ENCODE data around the gene C16orf89. TPM values are rescaled to one million over a fixed set of nuclear protein-coding genes. Genes with fewer than 3 reads are reported as not detected.
"Not testable (repeated sequence)": the region's sequence is repeated elsewhere in the genome, so short reads cannot be mapped to it uniquely, and the experiment has no call there.

The C16orf89 gene
- polyA plus RNA-seq, 1 donor: 3.1 TPM

DNA sequence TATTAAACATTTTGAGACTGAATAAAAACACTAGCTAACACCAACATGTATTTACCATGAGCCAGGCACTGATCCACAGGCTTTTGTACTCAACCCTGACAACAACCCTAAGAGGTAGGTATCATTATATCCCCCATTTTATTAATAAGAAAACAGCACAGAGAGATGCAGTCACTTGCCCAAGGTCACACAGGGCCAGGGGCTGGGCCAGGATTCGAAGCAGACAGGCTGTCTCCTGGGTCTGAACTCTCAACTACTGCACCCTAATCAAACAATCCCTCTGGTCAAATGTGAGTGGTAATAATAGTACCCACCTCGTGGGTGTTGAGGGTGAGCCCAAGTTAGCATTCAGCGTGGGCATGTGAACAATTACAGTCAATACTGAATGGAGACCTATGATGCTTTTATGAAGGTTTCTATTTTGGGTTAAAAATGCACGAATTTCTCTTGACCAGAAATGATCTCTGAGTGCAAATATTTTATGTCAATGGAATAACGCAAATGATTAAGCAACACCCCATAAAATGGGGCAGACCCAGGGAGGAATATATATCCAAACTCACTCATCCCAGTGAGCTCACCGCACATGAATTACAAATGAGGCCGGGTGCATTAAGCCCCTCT lies 30.8 kb upstream of the C16orf89 start:
- H3K27ac ChIP-seq (ENCODE audit: low read length); H3K4me1 ChIP-seq (ENCODE audit: control insufficient read depth, insufficient read depth, low read length); H3K9me3 ChIP-seq (ENCODE audit: control insufficient read depth, low read depth, low read length); H3K36me3 ChIP-seq (ENCODE audit: control insufficient read depth, insufficient read depth, low read length); DNase-seq; H3K27me3 ChIP-seq (ENCODE audit: control insufficient read depth, insufficient read depth, low read length): not testable (repeated sequence)
- peak overlapping the region; percentile 53 for H3K4me3 ChIP-seq (ENCODE audit: low read length)
- WGBS (ENCODE audit: insufficient coverage, low lambda C conversion rate): no CpG with 5 or more reads among the region's 7 CpGs

DNA sequence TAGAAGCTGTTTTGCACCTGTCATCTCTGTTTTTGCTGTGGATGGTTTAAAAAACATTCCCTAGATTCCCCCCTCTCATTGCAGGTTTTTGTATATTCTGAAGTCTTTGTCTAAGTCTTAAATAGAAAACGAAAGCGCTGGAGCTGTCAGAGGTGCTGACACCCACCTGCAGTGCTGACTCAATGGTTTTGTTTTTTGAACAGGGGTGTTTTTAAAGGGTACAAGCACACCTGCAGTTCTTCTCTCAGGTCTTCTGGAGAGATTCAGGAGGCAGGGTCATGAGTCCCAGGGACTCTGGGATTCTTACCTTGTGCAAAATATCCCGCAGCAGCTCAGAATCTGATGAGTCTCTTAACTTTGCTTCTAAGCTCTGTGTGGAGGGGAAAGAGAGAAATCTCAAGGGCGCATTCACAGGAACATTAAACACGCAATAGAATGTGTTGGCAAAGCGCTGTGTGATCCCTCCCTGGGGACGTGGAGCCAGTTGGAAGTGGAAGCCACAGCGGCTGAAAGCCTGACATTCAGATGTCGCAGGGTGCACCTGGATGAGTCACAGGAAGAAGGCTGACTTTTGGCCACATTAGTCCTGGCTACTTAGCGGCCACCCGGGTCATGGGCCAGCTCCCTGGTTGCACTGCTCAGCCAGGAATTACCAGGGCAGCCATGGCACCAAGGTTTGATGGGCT lies 29.5 kb upstream of the C16orf89 start:
- H3K4me3 ChIP-seq (ENCODE audit: low read length); H3K27ac ChIP-seq (ENCODE audit: low read length); H3K36me3 ChIP-seq (ENCODE audit: control insufficient read depth, insufficient read depth, low read length); DNase-seq; H3K27me3 ChIP-seq (ENCODE audit: control insufficient read depth, insufficient read depth, low read length); H3K4me1 ChIP-seq (ENCODE audit: control insufficient read depth, insufficient read depth, low read length); H3K9me3 ChIP-seq (ENCODE audit: control insufficient read depth, low read depth, low read length): not testable (repeated sequence)
- WGBS (ENCODE audit: insufficient coverage, low lambda C conversion rate): no CpG with 5 or more reads among the region's 11 CpGs

DNA sequence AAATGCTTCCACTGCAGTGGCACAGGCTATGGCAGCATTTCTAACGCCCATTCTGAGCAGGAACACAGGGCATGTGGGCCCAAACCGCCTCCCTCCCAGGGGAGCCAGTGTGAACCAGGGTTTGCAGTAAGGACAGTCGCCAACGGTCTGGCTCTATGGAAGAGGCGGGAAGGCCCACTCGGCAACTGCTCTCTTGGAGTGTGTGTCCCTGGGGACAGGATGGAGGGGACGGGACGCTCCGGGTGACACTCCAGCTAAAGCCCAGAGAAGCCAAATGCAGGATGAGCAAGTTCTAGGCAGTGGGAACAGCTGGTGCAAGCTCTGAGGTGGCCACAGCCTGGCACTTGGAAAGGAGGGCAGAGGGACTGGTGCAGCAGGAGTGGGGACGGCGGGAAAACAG lies 28.0 kb upstream of the C16orf89 start:
- H3K4me3 ChIP-seq (ENCODE audit: low read length); DNase-seq; H3K27ac ChIP-seq (ENCODE audit: low read length); H3K36me3 ChIP-seq (ENCODE audit: control insufficient read depth, insufficient read depth, low read length); H3K4me1 ChIP-seq (ENCODE audit: control insufficient read depth, insufficient read depth, low read length); H3K9me3 ChIP-seq (ENCODE audit: control insufficient read depth, low read depth, low read length); H3K27me3 ChIP-seq (ENCODE audit: control insufficient read depth, insufficient read depth, low read length): not testable (repeated sequence)
- WGBS (ENCODE audit: insufficient coverage, low lambda C conversion rate): no CpG with 5 or more reads among the region's 11 CpGs

DNA sequence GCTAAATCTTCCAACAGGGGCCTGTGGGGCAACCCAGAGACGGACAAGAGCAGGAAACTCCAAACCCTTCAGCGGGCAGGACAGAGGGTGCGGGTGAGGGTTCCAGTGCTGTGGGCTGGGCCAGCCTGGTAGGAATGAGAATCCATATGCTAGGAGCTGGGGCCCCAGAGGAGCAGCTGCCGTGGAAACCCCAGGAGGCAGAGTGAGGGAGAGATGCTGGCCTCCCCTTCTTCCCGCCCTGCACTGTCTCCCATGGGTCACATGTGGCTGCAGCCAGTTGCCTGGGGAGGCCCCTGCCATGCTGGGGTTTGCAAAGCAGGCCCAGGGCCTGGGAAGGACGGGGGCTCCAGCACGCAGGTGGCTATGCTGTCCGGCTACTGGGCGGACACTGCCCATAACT lies 27.3 kb upstream of the C16orf89 start:
- not testable (repeated sequence) for H3K4me1 ChIP-seq (ENCODE audit: control insufficient read depth, insufficient read depth, low read length); DNase-seq; H3K27me3 ChIP-seq (ENCODE audit: control insufficient read depth, insufficient read depth, low read length); H3K4me3 ChIP-seq (ENCODE audit: low read length); H3K36me3 ChIP-seq (ENCODE audit: control insufficient read depth, insufficient read depth, low read length); H3K27ac ChIP-seq (ENCODE audit: low read length); H3K9me3 ChIP-seq (ENCODE audit: control insufficient read depth, low read depth, low read length)
- WGBS (ENCODE audit: insufficient coverage, low lambda C conversion rate): no CpG with 5 or more reads among the region's 9 CpGs

DNA sequence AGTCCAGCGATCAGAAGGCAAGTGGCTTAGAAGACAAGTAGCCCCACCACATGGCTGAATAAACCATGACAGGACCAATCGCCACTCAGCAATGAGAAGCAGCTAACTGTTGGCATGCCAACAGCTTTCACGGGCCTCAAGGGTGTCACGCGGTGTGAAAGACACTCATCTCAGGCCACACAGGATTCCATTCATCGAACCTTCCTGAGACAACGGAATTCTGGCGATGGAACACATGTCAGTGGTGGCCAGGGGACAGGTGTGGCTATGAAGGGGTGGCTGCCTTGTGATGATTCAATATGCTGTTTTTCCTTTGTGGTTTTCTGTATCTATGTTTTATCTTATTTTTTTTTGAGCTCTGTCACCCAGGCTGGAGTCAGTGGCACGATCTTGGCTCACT lies 24.8 kb upstream of the C16orf89 start:
- not testable (repeated sequence) for H3K4me3 ChIP-seq (ENCODE audit: low read length); H3K27me3 ChIP-seq (ENCODE audit: control insufficient read depth, insufficient read depth, low read length); H3K4me1 ChIP-seq (ENCODE audit: control insufficient read depth, insufficient read depth, low read length); DNase-seq; H3K27ac ChIP-seq (ENCODE audit: low read length); H3K9me3 ChIP-seq (ENCODE audit: control insufficient read depth, low read depth, low read length)
- H3K36me3 ChIP-seq (ENCODE audit: control insufficient read depth, insufficient read depth, low read length): peaks cover 12% of the 10 kb centered on the region
- no CpG with 5 or more reads among the region's 9 CpGs for WGBS (ENCODE audit: insufficient coverage, low lambda C conversion rate)

DNA sequence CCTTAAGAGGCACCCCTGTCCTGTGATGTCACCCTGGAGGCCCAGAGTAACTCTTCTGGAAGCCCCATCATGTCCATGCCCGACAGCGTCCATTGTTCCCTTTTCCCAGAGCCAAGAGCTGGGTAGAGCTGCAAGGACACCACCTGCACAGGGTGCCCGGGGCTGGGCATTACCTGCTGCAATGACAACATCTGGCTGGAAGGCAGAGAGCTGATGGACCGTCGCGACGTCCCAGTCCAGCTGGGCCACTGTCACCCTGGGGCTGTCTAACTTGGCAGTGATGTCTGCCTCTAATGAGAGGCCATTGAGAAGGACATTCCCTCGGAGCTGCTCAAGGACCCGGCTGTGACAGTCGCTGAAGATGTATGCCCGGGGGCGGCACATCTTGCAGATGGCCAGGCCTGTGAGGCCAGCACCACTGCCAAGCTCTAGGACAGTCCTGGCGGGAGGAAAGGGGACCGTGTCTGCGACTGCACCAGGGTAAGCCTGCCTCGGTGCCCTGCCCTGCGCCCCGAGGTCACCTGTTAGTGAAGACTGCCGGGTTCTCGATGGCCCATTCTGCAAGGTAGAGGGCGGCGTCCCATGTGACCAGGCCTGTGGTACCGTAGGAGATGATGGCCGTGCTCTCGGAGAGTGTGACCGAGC lies 24.3 kb upstream of the C16orf89 start:
- not testable (repeated sequence) for H3K4me1 ChIP-seq (ENCODE audit: control insufficient read depth, insufficient read depth, low read length); H3K9me3 ChIP-seq (ENCODE audit: control insufficient read depth, low read depth, low read length); H3K27me3 ChIP-seq (ENCODE audit: control insufficient read depth, insufficient read depth, low read length); H3K27ac ChIP-seq (ENCODE audit: low read length); DNase-seq; H3K4me3 ChIP-seq (ENCODE audit: low read length)
- no CpG with 5 or more reads among the region's 26 CpGs for WGBS (ENCODE audit: insufficient coverage, low lambda C conversion rate)
- peaks cover 15% of the 10 kb centered on the region for H3K36me3 ChIP-seq (ENCODE audit: control insufficient read depth, insufficient read depth, low read length)

DNA sequence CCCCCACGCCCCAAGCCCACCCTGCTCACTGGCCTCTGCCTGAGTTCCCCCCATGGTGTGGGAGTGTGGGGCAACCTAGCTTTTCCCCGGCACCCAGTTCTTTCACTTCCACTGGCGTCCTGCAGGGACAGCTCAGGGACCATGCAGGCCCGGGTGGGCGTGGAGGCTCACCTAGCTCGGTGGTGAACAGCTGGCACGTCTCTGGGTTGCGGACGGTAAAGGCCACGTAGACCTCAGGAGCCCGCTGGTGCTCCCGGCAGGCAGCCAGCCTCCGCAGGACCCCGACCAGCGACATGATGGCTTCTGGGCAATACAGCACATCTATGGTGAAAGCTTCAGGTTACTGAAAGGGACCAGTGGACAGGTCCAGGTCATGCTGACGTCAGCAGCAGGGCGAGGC lies 23.2 kb upstream of the C16orf89 start:
- peaks cover 19% of the 10 kb centered on the region for H3K36me3 ChIP-seq (ENCODE audit: control insufficient read depth, insufficient read depth, low read length)
- no CpG with 5 or more reads among the region's 17 CpGs for WGBS (ENCODE audit: insufficient coverage, low lambda C conversion rate)

DNA sequence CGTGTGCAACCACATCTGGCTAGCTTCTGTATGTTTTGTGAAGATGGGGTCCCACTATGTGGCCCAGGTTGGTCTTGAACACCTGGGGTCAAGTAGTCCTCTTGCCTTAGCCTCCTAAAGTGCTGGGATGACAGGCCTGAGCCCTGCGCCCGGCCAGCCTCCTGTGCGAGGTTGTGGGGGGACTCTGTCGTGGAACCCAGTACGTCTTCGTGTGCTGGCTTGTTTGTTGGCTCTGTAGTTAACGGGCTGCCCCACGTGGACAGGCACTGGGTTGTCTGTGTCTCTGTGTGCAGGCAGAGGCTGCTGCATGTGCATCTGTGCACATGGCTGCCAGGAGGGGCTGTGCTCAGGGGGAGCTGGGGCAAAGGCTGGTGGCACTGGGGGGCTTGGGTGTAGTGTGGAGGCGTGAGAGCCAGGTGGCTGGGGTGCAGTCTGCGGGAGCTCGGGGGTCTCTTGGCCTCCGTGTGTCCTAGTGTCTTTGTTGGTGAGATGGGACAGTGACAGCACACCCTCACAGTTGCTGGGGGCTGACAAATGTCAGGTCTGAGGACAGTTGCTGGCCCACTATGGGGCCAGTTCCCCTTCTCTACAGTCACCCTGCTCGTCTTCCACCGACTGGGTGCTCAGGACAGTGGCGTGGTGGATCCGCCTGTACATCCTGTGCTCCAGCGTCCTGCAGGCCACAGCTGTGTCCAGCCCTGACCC lies 22.5 kb upstream of the C16orf89 start:
- no CpG with 5 or more reads among the region's 18 CpGs for WGBS (ENCODE audit: insufficient coverage, low lambda C conversion rate)
- DNase-seq; H3K27me3 ChIP-seq (ENCODE audit: control insufficient read depth, insufficient read depth, low read length); H3K9me3 ChIP-seq (ENCODE audit: control insufficient read depth, low read depth, low read length); H3K27ac ChIP-seq (ENCODE audit: low read length); H3K4me3 ChIP-seq (ENCODE audit: low read length); H3K4me1 ChIP-seq (ENCODE audit: control insufficient read depth, insufficient read depth, low read length): not testable (repeated sequence)
- H3K36me3 ChIP-seq (ENCODE audit: control insufficient read depth, insufficient read depth, low read length): peaks cover 22% of the 10 kb centered on the region

More for the DNA sequence above, 23.2 kb upstream of the C16orf89 start:
- DNase-seq; H3K27ac ChIP-seq (ENCODE audit: low read length); H3K4me1 ChIP-seq (ENCODE audit: control insufficient read depth, insufficient read depth, low read length); H3K9me3 ChIP-seq (ENCODE audit: control insufficient read depth, low read depth, low read length); H3K27me3 ChIP-seq (ENCODE audit: control insufficient read depth, insufficient read depth, low read length); H3K4me3 ChIP-seq (ENCODE audit: low read length): not testable (repeated sequence)

DNA sequence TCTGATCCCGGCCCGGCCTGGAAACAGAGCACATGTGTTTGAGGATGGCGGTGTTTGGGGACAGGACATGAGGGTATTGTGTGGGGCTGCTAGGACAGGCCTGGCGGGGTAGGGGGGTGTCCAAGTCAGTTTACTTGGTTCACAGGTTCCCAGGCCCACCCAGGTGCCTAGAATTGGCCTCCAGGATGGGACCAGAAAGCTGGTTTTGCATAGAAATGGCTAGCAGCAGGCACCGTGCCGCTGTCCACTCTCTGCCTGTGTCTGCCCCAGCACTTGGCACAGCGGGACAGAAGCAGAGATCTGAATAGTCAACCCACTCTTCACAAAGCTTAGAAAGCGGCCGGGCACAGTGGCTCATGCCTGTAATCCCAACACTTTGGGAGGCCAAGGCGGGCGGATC lies 20.0 kb upstream of the C16orf89 start:
- DNase-seq: not testable (repeated sequence)
- H3K36me3 ChIP-seq (ENCODE audit: control insufficient read depth, insufficient read depth, low read length): peaks cover 27% of the 10 kb centered on the region
- WGBS (ENCODE audit: insufficient coverage, low lambda C conversion rate): no CpG with 5 or more reads among the region's 11 CpGs

DNA sequence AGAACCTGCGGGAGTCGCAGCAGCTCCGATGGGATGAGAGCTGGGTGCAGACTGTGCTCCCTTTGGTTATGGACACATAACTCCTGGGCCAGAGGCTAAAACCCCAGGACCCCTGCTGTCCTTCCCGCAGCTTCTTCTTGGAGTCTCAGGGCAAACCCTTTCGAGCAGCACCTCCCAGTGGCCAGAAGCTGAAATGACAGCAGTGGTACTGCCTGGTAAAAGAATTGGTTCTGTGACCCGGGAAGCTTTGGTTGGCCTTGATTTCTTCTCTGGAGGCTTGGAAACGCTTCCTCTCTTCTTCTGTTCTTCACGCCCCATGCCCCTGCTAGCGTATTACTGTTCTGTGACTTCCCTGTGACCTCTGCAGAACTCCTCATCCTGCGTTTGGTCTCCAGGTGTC lies 19.0 kb upstream of the C16orf89 start:
- H3K36me3 ChIP-seq (ENCODE audit: control insufficient read depth, insufficient read depth, low read length): peaks cover 25% of the 10 kb centered on the region
- H3K27me3 ChIP-seq (ENCODE audit: control insufficient read depth, insufficient read depth, low read length); H3K27ac ChIP-seq (ENCODE audit: low read length); H3K4me3 ChIP-seq (ENCODE audit: low read length); DNase-seq; H3K4me1 ChIP-seq (ENCODE audit: control insufficient read depth, insufficient read depth, low read length); H3K9me3 ChIP-seq (ENCODE audit: control insufficient read depth, low read depth, low read length): not testable (repeated sequence)
- WGBS (ENCODE audit: insufficient coverage, low lambda C conversion rate): no CpG with 5 or more reads among the region's 10 CpGs

More for the DNA sequence above, 20.0 kb upstream of the C16orf89 start:
- not testable (repeated sequence) for H3K4me3 ChIP-seq (ENCODE audit: low read length); H3K27ac ChIP-seq (ENCODE audit: low read length); H3K27me3 ChIP-seq (ENCODE audit: control insufficient read depth, insufficient read depth, low read length); H3K9me3 ChIP-seq (ENCODE audit: control insufficient read depth, low read depth, low read length); H3K4me1 ChIP-seq (ENCODE audit: control insufficient read depth, insufficient read depth, low read length)

Measured in large intestine (tissue), 3 donors.